NB4 (cell line): ENCODE results near the gene EIF1.

Experiments
- CTCF ChIP-seq: IDR thresholded peaks from one replicate; pipeline ENCODE4 v1.5.1; 2012; ENCODE audit warnings: low read depth, low read length
- POLR2A ChIP-seq: IDR thresholded peaks from 2 replicates; pipeline ENCODE4 v1.6.1; 2011; ENCODE audit warnings: mild to moderate bottlenecking; ENCODE audit not compliant: insufficient read length; ENCODE audit errors: extremely low read depth

- peak; percentile 71 for TF ChIP-seq CTCF
- TF ChIP-seq POLR2A: no peak
Measured at GRCh38 chr17:41647940-41648410, 40.7 kb upstream of the EIF1 start.
